K562 (cell line): ENCODE measurements around the gene FCRL3. TPM values are rescaled to one million over a fixed set of nuclear protein-coding genes. Genes with fewer than 3 reads are reported as not detected.

Experiments
- ATAC-seq: fragments of 200-7000 bp; cut with Tn5 transposase; 3 replicates; pipeline ENCODE4 v1.9.1; 2020; ENCODE audit warnings: moderate library complexity
- BruUV-seq: library from RNA; stranded (reverse); fragments of 400-500 nt; replicated peaks from 2 replicates; lab custom pipeline; 2021; lab: Mats Ljungman, UMichigan
- CTCF ChIA-PET: fragments of 300-600 bp; formaldehyde crosslinking; extraction: SDS; loops from one replicate; lab custom pipeline; 2021; ENCODE audit warnings: low intra/inter-chr PET ratio; lab: Yijun Ruan, JAX
- POLR2A ChIA-PET: fragments of 300-600, 350-650 bp; sonication (Branson Sonifier 250); formaldehyde crosslinking; extraction: SDS; loops from one replicate; lab custom pipeline; 2021; ENCODE audit warnings: antibody characterized with exemption, inconsistent platforms; lab: Yijun Ruan, JAX
- DNase-seq, 4 experiments: peaks; one replicate each; pipeline versions ENCODE4 v3.0.0 to v3.0.0-alpha.2; 2011 to 2018; ENCODE audit warnings: low spot score in 3 of 4, mixed read lengths in 3 of 4; ENCODE audit errors: extremely low read depth in 1 of 4
- FAIRE-seq: peaks from 2 replicates; lab custom pipeline; 2011; peaks lifted over from hg19 to GRCh38; lab: Jason Lieb, UNC
- H2AFZ ChIP-seq: 2 replicates; pipeline ENCODE4 v1.6.0; 2011; ENCODE audit warnings: low read depth, low read length, control low read depth, inconsistent platforms
- H3K27ac ChIP-seq: fragments of 200-600 bp; 3 replicates; pipeline ENCODE4 v1.8.0; 2011; ENCODE audit warnings: low read depth, mild to moderate bottlenecking, control low read depth, inconsistent platforms, low read length, moderate library complexity, mixed read lengths; ENCODE audit errors: extremely low read depth
- H3K27me3 ChIP-seq, 2 experiments: fragments of 300-600 bp in 1 of 2; 2 replicates in 1 of 2; 3 replicates in 1 of 2; pipeline versions ENCODE4 v1.6.0 to v1.8.0; 2011; ENCODE audit warnings: inconsistent platforms in 2 of 2, low read length in 2 of 2, mild to moderate bottlenecking in 1 of 2, mixed read lengths in 1 of 2, moderate library complexity in 1 of 2; ENCODE audit not compliant: control insufficient read depth in 2 of 2, insufficient read depth in 2 of 2
- H3K36me3 ChIP-seq: fragments of 300-600 bp; 3 replicates; pipeline ENCODE4 v1.8.0; 2011; ENCODE audit warnings: mild to moderate bottlenecking, low read length, inconsistent platforms; ENCODE audit not compliant: control insufficient read depth, insufficient read depth
- H3K4me1 ChIP-seq, 2 experiments: fragments of 200-600 bp in 1 of 2; replicated peaks in 1 of 2; 2 replicates in 1 of 2; 3 replicates in 1 of 2; pipeline versions ENCODE4 v1.5.1 to v1.8.0; 2011; ENCODE audit warnings: inconsistent platforms in 2 of 2, low read length in 2 of 2, mild to moderate bottlenecking in 1 of 2, mixed read lengths in 1 of 2, moderate library complexity in 1 of 2; ENCODE audit not compliant: control insufficient read depth in 2 of 2, insufficient read depth in 2 of 2
- H3K4me2 ChIP-seq: 2 replicates; pipeline ENCODE4 v1.6.1; 2011; ENCODE audit warnings: low read length, control low read depth, inconsistent platforms, mixed read lengths; ENCODE audit not compliant: insufficient read depth
- H3K4me3 ChIP-seq: fragments of 200-600 bp; sonication (generic), shearing (Covaris generic); 2 replicates; pipeline ENCODE4 v1.5.1; 2016; ENCODE audit warnings: control low read depth, inconsistent platforms
- H3K79me2 ChIP-seq: fragments of 200-600 bp; 3 replicates; pipeline ENCODE4 v1.8.0; 2011; ENCODE audit warnings: low read length, inconsistent platforms; ENCODE audit not compliant: control insufficient read depth, insufficient read depth
- H3K9ac ChIP-seq, 2 experiments: 2 replicates each; pipeline versions ENCODE4 v1.6.0 to v1.6.1; 2011; ENCODE audit warnings: low read depth in 2 of 2, low read length in 2 of 2, control low read depth in 1 of 2, inconsistent platforms in 1 of 2, mild to moderate bottlenecking in 1 of 2, mixed read lengths in 1 of 2; ENCODE audit not compliant: insufficient read depth in 1 of 2
- H3K9me1 ChIP-seq: one replicate; pipeline ENCODE4 v1.6.0; 2011; ENCODE audit warnings: inconsistent platforms, mild to moderate bottlenecking, low read length, moderate library complexity; ENCODE audit not compliant: control insufficient read depth, insufficient read depth
- H3K9me3 ChIP-seq: replicated peaks from 2 replicates; pipeline ENCODE4 v1.5.1; 2011; ENCODE audit warnings: low read depth, low read length, inconsistent platforms; ENCODE audit not compliant: control insufficient read depth, insufficient read depth
- H4K20me1 ChIP-seq: replicated peaks from 2 replicates; pipeline ENCODE4 v1.6.1; 2011; ENCODE audit warnings: low read length, inconsistent platforms, mixed read lengths; ENCODE audit not compliant: control insufficient read depth, insufficient read depth
- BRD4 ChIP-seq: fragments of 200-600 bp; sonication (generic); IDR thresholded peaks from 2 replicates; pipeline ENCODE4 v1.6.1; 2017; ENCODE audit warnings: inconsistent platforms
- HNRNPH1 ChIP-seq: fragments of 200-400 bp; formaldehyde crosslinking; optimal IDR thresholded peaks from 2 replicates; pipeline ENCODE3; 2017; ENCODE audit warnings: low read depth, mild to moderate bottlenecking, low read length, moderate library complexity
- MECOM ChIP-seq: fragments of 250-450 bp; sonication (Bioruptor Pico); IDR thresholded peaks from 2 replicates; pipeline ENCODE4 v1.8.0; 2022; ENCODE audit warnings: inconsistent platforms
- MED1 ChIP-seq: sonication (generic); formaldehyde crosslinking; IDR thresholded peaks from 2 replicates; pipeline ENCODE4 v1.8.1; 2023; ENCODE audit warnings: missing genetic modification reagents, borderline replicate concordance
- WGBS: fragments of 100-300 bp; shearing (Covaris generic); methylation state at CpG from one replicate; pipeline ENCODE4 v1.1.6; 2016; ENCODE audit warnings: low coverage, mixed read lengths; ENCODE audit not compliant: insufficient coverage; ENCODE audit errors: missing lambda C conversion rate; 5-methylcytosine and 5-hydroxymethylcytosine counted together
- in situ Hi-C: fragments of 300-500 bp; cut with MboI; formaldehyde crosslinking; loops from 4 replicates; pipeline ENCODE4 v1.15.0; 2018; ENCODE audit warnings: inconsistent platforms, mixed read lengths
- intact Hi-C: fragments of 100-400 bp; cut with micrococcal nuclease; formaldehyde crosslinking; loops from 2 replicates; pipeline ENCODE4 v1.14.2; 2022
- polyA plus RNA-seq, 8 experiments: library from polyadenylated mRNA; depleted of rRNA in 4 of 8; stranded (reverse) in 5 of 8; unstranded in 3 of 8; fragments of >200 nt; fragmentation: Nextera tagmentation in 2 of 8; fragmentation: Illumina TruSeq in 1 of 8; extraction: Ambion mirVana in 2 of 8; extraction: Trizol in 1 of 8; gene quantifications; 2 replicates each; pipeline versions ENCODE4 v1.2.1 to v1.2.3, GENCODE V29; 2011 to 2014; ENCODE audit warnings: inconsistent platforms in 1 of 8, missing spikeins in 1 of 8
- total RNA-seq, 7 experiments: library from RNA; depleted of rRNA in 6 of 7; stranded (reverse); fragments of >200 nt in 6 of 7; fragmentation: Illumina TruSeq in 2 of 7; extraction: Trizol in 2 of 7; gene quantifications; 2 replicates each; pipeline versions ENCODE4 v1.2.1 to v1.2.3, GENCODE V29; 2011 to 2021; ENCODE audit warnings: low replicate concordance in 1 of 7
- TF ChIP-seq, protein P1 (sequence below): sonication (generic); formaldehyde crosslinking; IDR thresholded peaks from 2 replicates; pipeline ENCODE4 v1.8.0; 2023; ENCODE audit warnings: mild to moderate bottlenecking, missing genetic modification reagents

The FCRL3 gene
- total and polyA plus RNA-seq, 9 of the 15 experiments (the other 6 are each of a cell fraction or from before 2014, with no cell fraction given), result not detected

- DNase-seq, result no peak
- no peak overlapping the region for H3K4me3 ChIP-seq
- in situ Hi-C loops, result no loop called here
- CTCF ChIA-PET, result no interaction called here
- no peak for FAIRE-seq
- H3K4me1 ChIP-seq, result no peaks in the 10 kb centered on the region
- BruUV-seq, result no TSS peak
- H3K79me2 ChIP-seq, result no peaks in the 10 kb centered on the region
- intact Hi-C loops, result no loop called here
- no peaks in the 10 kb centered on the region for H3K9me1 ChIP-seq
- H3K36me3 ChIP-seq, result no peaks in the 10 kb centered on the region
- H4K20me1 ChIP-seq, result no peaks in the 10 kb centered on the region
- H3K4me2 ChIP-seq, result no peak overlapping the region
- no peak for ATAC-seq
- TF ChIP-seq MED1 (CRISPR knock-in tag) (no peak), BRD4 (no peak), HNRNPH1 (no peak), MECOM (CRISPR knock-in tag) (no peak)
- TF ChIP-seq, protein P1, sequence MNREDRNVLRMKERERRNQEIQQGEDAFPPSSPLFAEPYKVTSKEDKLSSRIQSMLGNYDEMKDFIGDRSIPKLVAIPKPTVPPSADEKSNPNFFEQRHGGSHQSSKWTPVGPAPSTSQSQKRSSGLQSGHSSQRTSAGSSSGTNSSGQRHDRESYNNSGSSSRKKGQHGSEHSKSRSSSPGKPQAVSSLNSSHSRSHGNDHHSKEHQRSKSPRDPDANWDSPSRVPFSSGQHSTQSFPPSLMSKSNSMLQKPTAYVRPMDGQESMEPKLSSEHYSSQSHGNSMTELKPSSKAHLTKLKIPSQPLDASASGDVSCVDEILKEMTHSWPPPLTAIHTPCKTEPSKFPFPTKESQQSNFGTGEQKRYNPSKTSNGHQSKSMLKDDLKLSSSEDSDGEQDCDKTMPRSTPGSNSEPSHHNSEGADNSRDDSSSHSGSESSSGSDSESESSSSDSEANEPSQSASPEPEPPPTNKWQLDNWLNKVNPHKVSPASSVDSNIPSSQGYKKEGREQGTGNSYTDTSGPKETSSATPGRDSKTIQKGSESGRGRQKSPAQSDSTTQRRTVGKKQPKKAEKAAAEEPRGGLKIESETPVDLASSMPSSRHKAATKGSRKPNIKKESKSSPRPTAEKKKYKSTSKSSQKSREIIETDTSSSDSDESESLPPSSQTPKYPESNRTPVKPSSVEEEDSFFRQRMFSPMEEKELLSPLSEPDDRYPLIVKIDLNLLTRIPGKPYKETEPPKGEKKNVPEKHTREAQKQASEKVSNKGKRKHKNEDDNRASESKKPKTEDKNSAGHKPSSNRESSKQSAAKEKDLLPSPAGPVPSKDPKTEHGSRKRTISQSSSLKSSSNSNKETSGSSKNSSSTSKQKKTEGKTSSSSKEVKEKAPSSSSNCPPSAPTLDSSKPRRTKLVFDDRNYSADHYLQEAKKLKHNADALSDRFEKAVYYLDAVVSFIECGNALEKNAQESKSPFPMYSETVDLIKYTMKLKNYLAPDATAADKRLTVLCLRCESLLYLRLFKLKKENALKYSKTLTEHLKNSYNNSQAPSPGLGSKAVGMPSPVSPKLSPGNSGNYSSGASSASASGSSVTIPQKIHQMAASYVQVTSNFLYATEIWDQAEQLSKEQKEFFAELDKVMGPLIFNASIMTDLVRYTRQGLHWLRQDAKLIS, result no peak
- TF ChIP-seq, all 486 proteins: peak for 0
- Histone ChIP-seq H3K27me3 (no peaks in the 10 kb centered on the region; a peak in 1 of 5 replicates), H3K27ac (no peak overlapping the region), H3K9ac (no peak overlapping the region), H2AFZ (no peak overlapping the region), H3K9me3 (no peaks in the 10 kb centered on the region)
- POLR2A ChIA-PET, result no interaction called here
- 1% methylated on average over 4 of the region's 4 CpGs for WGBS
Observed at GRCh38 chr1:157639800-157640199, 60.8 kb downstream of the FCRL3 start.
